ENCODE data around the gene LY86.

DNA sequence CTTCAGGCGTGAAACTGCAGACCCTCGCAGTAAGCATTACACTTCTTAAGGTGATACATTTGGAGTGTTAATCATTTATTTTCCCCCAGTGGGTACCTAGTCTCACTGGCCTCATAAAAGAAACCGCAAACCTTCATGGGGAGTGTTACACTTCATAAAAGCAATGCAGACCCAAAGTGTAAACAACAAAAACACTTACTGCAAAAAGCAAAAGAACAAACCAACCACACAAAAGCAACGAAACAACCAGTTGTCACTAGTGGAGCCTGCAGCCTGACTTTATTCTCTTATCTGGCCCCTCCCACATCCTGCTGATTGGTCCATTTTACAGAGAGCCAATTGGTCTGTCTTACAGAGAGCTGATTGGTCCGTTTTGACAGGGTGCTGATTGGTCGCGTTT is 23.8 kb downstream of the LY86 start:
- TF ChIP-seq, protein P1, sequence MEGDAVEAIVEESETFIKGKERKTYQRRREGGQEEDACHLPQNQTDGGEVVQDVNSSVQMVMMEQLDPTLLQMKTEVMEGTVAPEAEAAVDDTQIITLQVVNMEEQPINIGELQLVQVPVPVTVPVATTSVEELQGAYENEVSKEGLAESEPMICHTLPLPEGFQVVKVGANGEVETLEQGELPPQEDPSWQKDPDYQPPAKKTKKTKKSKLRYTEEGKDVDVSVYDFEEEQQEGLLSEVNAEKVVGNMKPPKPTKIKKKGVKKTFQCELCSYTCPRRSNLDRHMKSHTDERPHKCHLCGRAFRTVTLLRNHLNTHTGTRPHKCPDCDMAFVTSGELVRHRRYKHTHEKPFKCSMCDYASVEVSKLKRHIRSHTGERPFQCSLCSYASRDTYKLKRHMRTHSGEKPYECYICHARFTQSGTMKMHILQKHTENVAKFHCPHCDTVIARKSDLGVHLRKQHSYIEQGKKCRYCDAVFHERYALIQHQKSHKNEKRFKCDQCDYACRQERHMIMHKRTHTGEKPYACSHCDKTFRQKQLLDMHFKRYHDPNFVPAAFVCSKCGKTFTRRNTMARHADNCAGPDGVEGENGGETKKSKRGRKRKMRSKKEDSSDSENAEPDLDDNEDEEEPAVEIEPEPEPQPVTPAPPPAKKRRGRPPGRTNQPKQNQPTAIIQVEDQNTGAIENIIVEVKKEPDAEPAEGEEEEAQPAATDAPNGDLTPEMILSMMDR (IDR thresholded peaks at IDR 0.05): no peak
- no peak for TF ChIP-seq POLR2A (IDR thresholded peaks at IDR 0.05)
